Stimulated activated naive B cell treated with anti-CD40 and anti-IgM and Interleukin-4, amounts not matched to agents 10 μg/mL and 1 μg/mL and 100 μg/mL, for 72 hours (primary cell): ENCODE measurements around the gene SNX25.

Experiments used
- ATAC-seq, 2 donors: fragments of 150-1000 bp; cut with Tn5 transposase; replicated peaks; 2 replicates each; pipeline ENCODE4 v1.10.0; 2021; ENCODE audit warnings: moderate library complexity in 1 of 2
- DNase-seq: peaks from one replicate; pipeline ENCODE4 v3.0.0; 2021
- H3K27ac Mint-ChIP-seq: one replicate; pipeline ENCODE4 v1.8.0; 2022; ENCODE audit warnings: mild to moderate bottlenecking, mixed read lengths
- H3K27me3 Mint-ChIP-seq, 2 donors: one replicate each; pipeline ENCODE4 v1.8.0; 2022; ENCODE audit warnings: mixed read lengths in 2 of 2
- H3K36me3 Mint-ChIP-seq, 2 donors: one replicate each; pipeline ENCODE4 v1.8.0; 2022; ENCODE audit warnings: mixed read lengths in 2 of 2, mild to moderate bottlenecking in 1 of 2
- H3K4me1 Mint-ChIP-seq, 2 donors: one replicate each; pipeline ENCODE4 v1.8.0; 2022; ENCODE audit warnings: mixed read lengths in 2 of 2, mild to moderate bottlenecking in 1 of 2
- H3K4me3 Mint-ChIP-seq, 2 donors: one replicate each; pipeline ENCODE4 v1.8.0; 2022; ENCODE audit warnings: mild to moderate bottlenecking in 2 of 2, mixed read lengths in 2 of 2, moderate library complexity in 1 of 2
- H3K9me3 Mint-ChIP-seq, 2 donors: one replicate each; pipeline ENCODE4 v1.8.0; 2022; ENCODE audit warnings: mixed read lengths in 2 of 2, mild to moderate bottlenecking in 1 of 2

The SNX25 gene

DNA sequence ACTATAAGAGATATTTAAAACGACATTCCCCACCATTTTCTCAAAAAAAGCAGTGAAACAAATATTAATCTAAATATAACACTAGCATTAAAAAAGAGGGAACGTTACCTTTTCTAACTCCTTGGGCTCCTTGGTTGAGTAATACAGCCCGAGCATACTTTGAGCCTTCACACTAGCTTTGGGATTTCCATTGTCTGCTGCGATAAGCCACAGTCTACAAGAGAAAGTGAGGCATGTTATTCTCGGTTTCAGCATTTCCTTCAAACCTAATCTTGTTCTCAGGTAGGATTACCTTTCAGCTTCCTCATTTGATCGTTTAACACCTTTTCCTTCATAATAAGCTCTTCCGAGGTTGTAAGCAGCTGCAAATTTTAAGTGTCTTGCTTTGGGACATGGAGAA, 164.6 kb downstream of the SNX25 start:
- Mint-ChIP-seq H3K4me3 (no peak overlapping the region), H3K9me3 (no peaks in the 10 kb centered on the region), H3K4me1 (no peaks in the 10 kb centered on the region), H3K27ac (no peak overlapping the region), H3K27me3 (no peaks in the 10 kb centered on the region), H3K36me3 (peaks cover 11 to 43% of the 10 kb centered on the region in 2 donors)
- ATAC-seq (no peak), DNase-seq (no peak)

DNA sequence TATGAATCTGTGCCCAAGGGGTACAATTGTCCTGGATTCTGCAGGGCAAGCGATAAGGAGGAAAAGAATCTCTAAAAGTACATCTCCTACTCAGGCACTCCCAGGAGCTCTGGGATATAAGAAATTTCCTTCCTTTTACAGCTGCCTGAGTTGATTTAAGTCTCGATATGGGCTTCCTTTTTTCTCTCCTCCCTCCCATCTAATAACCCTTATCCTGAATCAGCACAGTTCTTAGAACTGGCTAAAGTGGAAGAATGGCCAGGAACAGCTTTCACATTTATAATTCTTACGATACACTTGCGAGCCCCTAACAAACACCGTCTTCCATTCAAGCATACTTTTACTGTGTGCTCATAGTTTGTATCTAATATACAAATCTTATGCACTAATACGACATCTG, 165.2 kb downstream of the SNX25 start:
- DNase-seq (no peak), ATAC-seq (no peak)
- no peaks in the 10 kb centered on the region for H3K4me1 Mint-ChIP-seq
- no peak overlapping the region for H3K4me3 Mint-ChIP-seq
- no peak overlapping the region for H3K27ac Mint-ChIP-seq
- peaks cover 11 to 46% of the 10 kb centered on the region in 2 donors for H3K36me3 Mint-ChIP-seq
- no peaks in the 10 kb centered on the region for H3K27me3 Mint-ChIP-seq
- no peaks in the 10 kb centered on the region for H3K9me3 Mint-ChIP-seq

DNA sequence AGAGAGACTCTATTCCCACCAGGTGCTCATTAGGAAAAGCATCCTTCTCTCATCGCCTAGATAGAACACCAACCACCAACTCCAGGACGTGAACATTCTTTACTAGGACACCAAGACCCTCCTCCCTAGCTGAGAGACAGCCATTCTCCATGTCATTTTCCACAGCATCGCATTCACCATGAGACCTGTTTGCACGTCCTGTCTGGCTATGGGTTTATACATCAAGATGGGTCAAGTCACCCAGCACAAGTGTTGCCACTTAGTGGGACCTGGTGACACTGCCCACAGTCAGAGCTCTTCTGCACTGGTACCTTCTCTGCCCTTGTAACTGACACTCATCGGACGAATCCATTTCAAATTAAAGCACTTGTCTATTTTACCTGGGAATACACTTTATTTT, 168.9 kb downstream of the SNX25 start:
- Mint-ChIP-seq H3K36me3 (peaks cover 19 to 52% of the 10 kb centered on the region in 2 donors), H3K9me3 (peaks cover 6% of the 10 kb centered on the region in 2 donors), H3K27ac (no peak overlapping the region), H3K4me3 (no peak overlapping the region), H3K27me3 (no peaks in the 10 kb centered on the region), H3K4me1 (no peaks in the 10 kb centered on the region)
- DNase-seq (no peak), ATAC-seq (no peak)

DNA sequence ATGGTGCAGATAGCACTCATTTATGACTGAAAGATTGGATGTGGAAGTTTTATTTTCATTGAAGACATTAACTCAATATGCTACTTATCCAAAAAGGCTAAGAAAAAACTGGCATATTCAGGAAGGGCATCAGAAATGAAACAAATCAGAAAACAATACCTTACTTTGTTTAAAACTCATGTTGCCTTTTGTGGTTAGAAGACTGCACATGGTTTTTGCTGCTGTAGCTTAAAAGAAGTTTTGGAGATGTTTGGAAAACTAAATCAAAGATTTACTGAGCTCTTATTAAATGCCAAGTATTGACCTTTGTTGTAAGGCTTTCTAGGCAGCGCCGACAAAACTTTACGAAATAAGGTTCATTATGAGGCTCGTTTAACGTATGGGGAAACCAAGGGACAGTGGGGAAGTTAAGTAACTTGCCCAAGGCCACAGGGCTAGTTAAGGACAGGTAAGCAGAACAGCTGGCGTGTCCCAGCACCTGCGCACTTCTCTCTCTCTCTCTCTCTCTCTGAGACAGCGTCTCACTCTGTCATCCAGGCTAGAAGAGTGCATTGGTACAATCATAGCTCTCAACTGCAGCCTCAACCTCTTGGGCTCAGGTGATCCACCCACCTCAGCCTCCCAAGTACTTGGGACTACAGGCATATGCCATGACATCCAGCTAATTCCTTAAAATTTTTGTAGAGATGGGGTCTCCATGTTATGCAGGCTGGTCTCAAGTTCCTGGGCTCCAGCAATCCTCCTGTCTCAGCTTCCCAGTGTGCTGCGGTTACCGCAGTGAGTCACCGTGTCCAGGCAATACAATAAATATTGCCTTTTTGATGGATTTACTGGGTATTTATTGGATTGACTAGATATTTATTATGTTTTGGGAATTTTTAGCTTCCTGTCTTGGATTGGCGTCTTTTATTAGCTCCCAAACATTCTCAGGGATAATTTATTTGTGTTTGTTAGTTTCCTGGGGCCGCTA, 170.2 kb downstream of the SNX25 start:
- DNase-seq, result no peak
- Mint-ChIP-seq H3K27ac (no peak overlapping the region), H3K36me3 (peaks cover 19 to 54% of the 10 kb centered on the region in 2 donors), H3K4me3 (no peak overlapping the region), H3K9me3 (peaks cover 6% of the 10 kb centered on the region in 2 donors), H3K27me3 (no peaks in the 10 kb centered on the region), H3K4me1 (peaks cover 0 to 3% of the 10 kb centered on the region in 2 donors)
- no peak for ATAC-seq

DNA sequence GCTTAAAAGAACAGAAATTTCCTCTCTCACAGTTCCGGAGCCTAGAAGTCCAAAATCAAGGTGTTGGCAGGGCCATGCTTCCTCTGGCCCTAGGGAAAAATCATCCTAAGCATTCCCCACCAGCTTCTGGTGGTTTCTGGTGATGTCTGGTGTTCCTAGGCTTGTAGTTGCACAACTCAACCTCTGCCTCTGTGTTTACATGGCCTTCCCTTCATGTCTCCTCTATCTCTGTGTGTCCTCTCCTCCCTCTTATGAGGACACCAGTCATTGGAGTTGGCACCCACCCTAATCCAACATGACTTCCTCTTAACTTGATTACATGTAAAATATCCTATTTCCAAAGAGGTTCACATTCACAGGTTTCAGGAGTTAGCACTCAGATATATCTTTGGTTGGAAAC, 170.9 kb downstream of the SNX25 start:
- Mint-ChIP-seq H3K27ac (no peak overlapping the region), H3K4me1 (peaks cover 3 to 10% of the 10 kb centered on the region in 2 donors), H3K36me3 (peaks cover 19 to 49% of the 10 kb centered on the region in 2 donors), H3K4me3 (no peak overlapping the region), H3K27me3 (no peaks in the 10 kb centered on the region), H3K9me3 (peaks cover 6% of the 10 kb centered on the region in 2 donors)
- ATAC-seq (no peak), DNase-seq (no peak)

DNA sequence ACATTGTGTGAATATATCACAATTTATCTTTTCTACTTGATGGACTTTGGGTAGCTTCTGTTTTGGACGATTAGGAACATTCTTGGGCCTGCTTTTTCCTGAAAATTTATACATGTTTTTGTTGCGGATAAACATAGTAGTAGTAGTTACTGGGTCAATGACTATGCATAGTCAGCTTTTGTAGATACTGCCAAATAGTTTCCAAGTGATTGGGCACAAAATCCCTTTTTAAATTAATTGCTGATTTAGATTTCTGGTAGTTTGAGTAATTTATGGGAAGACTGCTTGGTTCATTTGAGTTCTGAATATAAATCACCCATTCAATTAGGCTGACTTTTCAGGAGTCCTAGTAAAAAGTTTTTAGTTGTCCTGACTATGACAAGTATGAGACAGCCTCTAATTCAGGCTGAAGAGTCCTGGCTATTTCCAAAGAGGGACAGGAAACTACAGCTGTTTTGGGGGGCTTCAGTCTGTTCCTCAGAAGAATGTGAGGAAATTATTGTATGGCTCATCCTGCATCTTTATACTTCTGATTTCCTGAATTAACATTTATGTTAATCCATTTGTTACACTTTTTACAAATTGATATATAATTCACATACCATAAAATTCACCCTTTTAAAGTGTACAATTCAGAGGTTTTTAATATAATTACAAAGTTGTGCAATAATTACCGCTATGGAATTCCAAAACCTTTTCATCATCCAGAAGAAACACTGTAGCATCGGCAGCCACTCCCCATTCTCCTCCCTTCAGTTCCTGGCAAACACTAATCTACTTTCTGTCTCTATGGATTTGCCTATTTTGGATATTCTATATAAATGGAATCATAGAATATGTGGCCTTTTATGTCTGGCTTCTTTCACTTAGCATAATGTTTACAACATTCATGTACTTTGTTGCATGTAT, 172.1 kb downstream of the SNX25 start:
- Mint-ChIP-seq H3K27me3 (no peaks in the 10 kb centered on the region), H3K36me3 (peaks cover 18 to 44% of the 10 kb centered on the region in 2 donors), H3K4me3 (no peak overlapping the region), H3K9me3 (peaks cover 6% of the 10 kb centered on the region in 2 donors), H3K4me1 (peaks cover 3 to 14% of the 10 kb centered on the region in 2 donors), H3K27ac (peak overlapping the region; percentile 42)
- DNase-seq (no peak), ATAC-seq (no peak)

DNA sequence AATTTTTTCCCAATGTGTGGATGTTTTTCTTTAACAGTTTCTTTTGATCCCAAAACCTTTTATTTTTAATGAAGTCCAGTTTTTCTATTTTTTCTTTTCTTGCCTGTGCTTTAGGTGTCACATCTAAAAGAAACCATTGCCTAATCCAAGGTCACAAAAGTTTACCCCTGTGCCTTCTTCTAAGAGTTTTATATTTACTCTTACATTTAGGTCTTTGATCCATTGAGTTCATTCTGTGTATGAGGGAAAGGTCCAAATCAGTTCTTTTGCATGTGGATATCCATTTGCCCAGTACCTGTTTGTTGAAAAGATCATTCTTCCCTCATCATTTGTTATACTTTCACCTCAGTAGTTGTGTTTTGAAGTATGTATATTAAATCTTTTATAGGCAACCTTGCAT, 173.4 kb downstream of the SNX25 start:
- DNase-seq, result no peak
- no peak for ATAC-seq
- Mint-ChIP-seq H3K4me3 (no peak overlapping the region), H3K9me3 (peaks cover 6% of the 10 kb centered on the region in 2 donors), H3K27ac (no peak overlapping the region), H3K4me1 (peaks cover 3 to 14% of the 10 kb centered on the region in 2 donors), H3K36me3 (peaks cover 17 to 38% of the 10 kb centered on the region in 2 donors), H3K27me3 (no peaks in the 10 kb centered on the region)

DNA sequence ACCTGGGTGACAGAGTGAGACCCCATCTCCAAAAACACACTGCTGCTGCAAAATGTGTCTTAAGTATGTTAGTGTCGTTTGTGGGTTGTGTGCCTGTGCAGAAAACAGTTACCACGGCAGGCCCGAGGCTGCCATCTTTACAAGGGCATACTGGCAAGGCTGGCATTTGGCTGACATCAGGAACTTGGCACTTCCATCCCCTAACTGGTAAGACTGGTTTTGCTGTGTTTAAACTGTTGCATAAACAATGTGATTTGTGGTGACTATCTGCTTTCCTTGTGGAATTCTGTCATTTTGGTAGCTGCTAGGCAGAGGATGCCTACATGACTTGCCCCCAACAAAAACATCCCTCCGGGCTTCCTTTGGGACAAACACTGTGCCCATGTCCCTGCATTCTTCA, 174.1 kb downstream of the SNX25 start:
- ATAC-seq (no peak), DNase-seq (no peak)
- Mint-ChIP-seq H3K36me3 (peaks cover 14 to 40% of the 10 kb centered on the region in 2 donors), H3K4me3 (no peak overlapping the region), H3K4me1 (peaks cover 3 to 14% of the 10 kb centered on the region in 2 donors), H3K27me3 (no peaks in the 10 kb centered on the region), H3K9me3 (peaks cover 6% of the 10 kb centered on the region in 2 donors), H3K27ac (no peak overlapping the region)

DNA sequence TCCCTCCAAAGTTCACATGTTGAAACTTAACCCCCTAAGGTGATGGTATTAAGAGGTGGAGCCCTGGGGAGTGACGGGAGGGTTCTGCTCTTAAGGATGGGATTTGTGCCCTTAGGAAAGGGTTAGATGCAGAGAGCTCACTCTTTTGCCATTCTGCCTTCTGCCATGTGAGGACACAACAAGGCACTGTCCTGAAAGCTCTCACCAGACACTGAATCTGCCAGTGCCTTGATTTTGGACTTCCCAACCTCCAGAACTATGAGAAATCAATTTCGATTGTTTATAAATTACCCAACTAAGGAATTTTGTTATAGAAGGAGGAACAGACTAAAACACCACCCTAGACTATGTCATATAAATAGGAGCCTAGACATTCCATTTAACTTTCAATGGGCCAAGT, 174.7 kb downstream of the SNX25 start:
- Mint-ChIP-seq H3K9me3 (peaks cover 6% of the 10 kb centered on the region in 2 donors), H3K27ac (peak overlapping the region; percentile 42), H3K27me3 (no peaks in the 10 kb centered on the region), H3K36me3 (peaks cover 12 to 38% of the 10 kb centered on the region in 2 donors), H3K4me1 (peaks cover 3 to 14% of the 10 kb centered on the region in 2 donors), H3K4me3 (no peak overlapping the region)
- DNase-seq, result no peak
- no peak for ATAC-seq

DNA sequence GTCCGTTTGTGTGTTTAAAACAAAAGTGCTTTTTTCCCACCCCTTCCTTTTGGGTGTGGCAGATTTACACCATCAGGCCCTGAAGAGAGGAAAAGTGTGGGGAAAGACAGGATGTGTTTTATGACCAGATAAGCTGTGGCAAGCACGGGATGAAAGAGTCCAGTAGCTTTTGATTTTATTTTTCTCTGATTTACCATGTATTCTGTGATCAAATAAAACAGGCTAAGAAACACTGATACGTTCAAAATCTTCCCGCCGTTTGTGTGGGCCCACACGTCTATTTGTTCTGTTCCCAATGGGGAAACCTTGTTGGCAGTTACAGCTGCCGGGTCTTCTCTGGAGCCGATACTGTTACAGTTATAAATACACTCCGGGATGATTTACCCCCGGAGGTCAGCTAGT, 175.5 kb downstream of the SNX25 start:
- Mint-ChIP-seq H3K27me3 (no peaks in the 10 kb centered on the region), H3K4me1 (peaks cover 3 to 14% of the 10 kb centered on the region in 2 donors), H3K4me3 (peak overlapping the region in 1 of 2 donors; percentile 10), H3K9me3 (peaks cover 6% of the 10 kb centered on the region in 2 donors), H3K36me3 (peaks cover 12 to 35% of the 10 kb centered on the region in 2 donors), H3K27ac (peak overlapping the region; percentile 42)
- ATAC-seq, result no peak
- DNase-seq, result no peak

DNA sequence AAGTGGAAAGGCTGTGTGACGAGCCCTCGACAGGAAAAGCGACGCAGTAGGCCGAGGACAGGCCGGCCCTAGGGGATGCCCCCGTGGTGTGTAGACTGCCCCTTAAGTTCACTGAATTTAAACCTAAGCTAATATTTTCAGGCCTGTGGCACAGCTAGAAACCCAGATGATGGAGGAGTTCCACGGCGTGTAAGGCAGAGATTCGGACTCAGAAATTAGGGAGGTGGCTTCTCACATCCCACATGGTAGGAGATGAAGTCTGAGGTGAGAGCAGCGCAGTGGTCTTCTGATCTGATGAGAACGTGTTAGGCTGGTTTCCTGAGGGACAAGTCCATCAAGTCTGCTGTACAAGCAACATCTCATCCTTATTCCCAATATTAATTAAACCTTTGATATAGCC, 178.6 kb downstream of the SNX25 start:
- Mint-ChIP-seq H3K4me1 (peaks cover 5 to 17% of the 10 kb centered on the region in 2 donors), H3K9me3 (no peaks in the 10 kb centered on the region), H3K27me3 (no peaks in the 10 kb centered on the region), H3K4me3 (no peak overlapping the region), H3K27ac (no peak overlapping the region), H3K36me3 (peaks cover 0 to 28% of the 10 kb centered on the region in 2 donors)
- no peak for ATAC-seq
- DNase-seq, result no peak

DNA sequence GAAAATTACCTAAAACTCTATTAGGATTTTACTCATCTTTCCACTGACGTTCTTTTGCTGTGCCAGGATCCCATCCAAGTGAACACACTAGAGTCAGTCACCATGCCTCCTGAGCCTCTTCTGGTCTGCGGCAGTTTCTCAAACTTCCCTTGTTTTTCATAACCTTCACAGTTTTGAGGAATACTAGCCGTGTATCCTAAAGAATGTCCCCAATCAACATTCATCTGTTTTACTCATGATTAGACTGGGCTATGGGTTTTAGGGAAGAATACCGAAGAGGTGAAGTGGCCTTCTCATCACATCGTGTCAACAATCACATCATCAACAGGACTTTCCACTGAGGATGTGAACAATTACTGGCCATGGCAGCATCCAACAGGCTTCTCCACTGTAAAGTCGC, 181.5 kb downstream of the SNX25 start:
- peaks cover 14 to 22% of the 10 kb centered on the region in 2 donors for H3K4me1 Mint-ChIP-seq
- no peak overlapping the region for H3K4me3 Mint-ChIP-seq
- H3K27me3 Mint-ChIP-seq, result no peaks in the 10 kb centered on the region
- H3K9me3 Mint-ChIP-seq, result no peaks in the 10 kb centered on the region
- DNase-seq (no peak), ATAC-seq (no peak)
- no peak overlapping the region for H3K27ac Mint-ChIP-seq
- peaks cover 0 to 27% of the 10 kb centered on the region in 2 donors for H3K36me3 Mint-ChIP-seq

DNA sequence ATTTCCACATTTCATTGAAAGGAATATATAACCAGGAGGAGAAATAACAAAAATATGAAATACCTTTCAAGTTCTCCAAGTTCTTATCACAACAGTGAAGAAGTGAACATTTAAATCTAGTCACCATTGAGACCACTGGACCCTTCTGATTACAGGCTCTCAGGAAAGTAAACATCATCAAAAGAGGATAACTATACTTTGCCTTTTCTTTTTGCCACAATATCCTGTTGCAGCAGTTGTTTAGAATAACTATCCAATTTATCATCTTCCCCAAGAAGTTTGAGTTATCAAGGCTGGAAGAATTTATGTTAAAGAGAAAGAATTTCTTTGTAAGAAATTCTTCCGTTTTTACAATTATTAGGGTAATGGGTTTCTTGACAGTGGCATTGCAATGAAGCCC, 182.8 kb downstream of the SNX25 start:
- no peak for DNase-seq
- no peak for ATAC-seq
- Mint-ChIP-seq H3K27me3 (no peaks in the 10 kb centered on the region), H3K27ac (peak overlapping the region; percentile 16), H3K9me3 (no peaks in the 10 kb centered on the region), H3K4me3 (no peak overlapping the region), H3K4me1 (peaks cover 15 to 29% of the 10 kb centered on the region in 2 donors), H3K36me3 (peaks cover 0 to 27% of the 10 kb centered on the region in 2 donors)

DNA sequence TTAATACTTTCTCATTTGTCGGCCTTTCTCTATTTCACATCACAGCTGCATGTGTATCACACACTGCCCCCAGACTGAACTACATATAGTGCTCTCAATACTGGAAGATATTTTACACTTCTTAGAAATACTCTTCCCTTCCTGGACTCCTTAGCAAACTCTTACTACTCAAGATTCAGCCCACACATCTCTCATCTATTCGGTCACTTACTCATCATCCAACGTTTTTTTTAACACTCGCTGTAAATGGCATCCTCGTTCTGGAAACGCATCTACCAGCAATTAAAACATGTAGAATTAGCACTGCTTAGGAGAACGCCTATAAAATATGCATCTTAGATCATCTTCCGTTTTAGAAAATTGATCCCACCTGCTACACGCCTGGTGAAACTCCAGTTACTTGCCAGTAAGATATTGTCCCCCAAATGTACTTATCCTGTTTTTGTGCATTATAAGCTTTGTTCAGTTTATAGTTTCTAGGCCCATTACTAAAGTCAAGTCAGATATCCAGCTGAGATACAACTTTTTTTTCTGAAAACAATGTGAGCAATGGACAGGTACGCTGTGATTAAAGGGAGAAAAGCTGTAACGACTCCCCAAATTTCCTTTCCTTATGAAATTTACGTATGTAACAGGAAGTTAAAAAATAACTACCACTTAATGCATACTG, 185.3 kb downstream of the SNX25 start:
- ATAC-seq (no peak), DNase-seq (no peak)
- no peaks in the 10 kb centered on the region for H3K27me3 Mint-ChIP-seq
- H3K4me1 Mint-ChIP-seq, result peaks cover 16 to 42% of the 10 kb centered on the region in 2 donors
- peak overlapping the region; percentile 50 to 71 for H3K4me3 Mint-ChIP-seq
- no peaks in the 10 kb centered on the region for H3K9me3 Mint-ChIP-seq
- peaks cover 4 to 18% of the 10 kb centered on the region in 2 donors for H3K36me3 Mint-ChIP-seq
- peak overlapping the region; percentile 1 for H3K27ac Mint-ChIP-seq
